HUES48 (cell line): ENCODE results near the gene OOSP1.

ENCODE experiments used
- H3K27ac ChIP-seq: one replicate; pipeline ENCODE4 v1.7.0; 2013; ENCODE audit warnings: low read depth, low read length, inconsistent platforms
- H3K27me3 ChIP-seq: 2 replicates; pipeline ENCODE4 v1.6.1; 2013; ENCODE audit warnings: mild to moderate bottlenecking, low read length; ENCODE audit not compliant: control insufficient read depth, insufficient read depth
- H3K36me3 ChIP-seq: 2 replicates; pipeline ENCODE4 v1.6.1; 2013; ENCODE audit warnings: low read length; ENCODE audit not compliant: control insufficient read depth, insufficient read depth
- H3K4me1 ChIP-seq: 2 replicates; pipeline ENCODE4 v1.6.1; 2013; ENCODE audit warnings: mild to moderate bottlenecking, low read length; ENCODE audit not compliant: control insufficient read depth, insufficient read depth
- H3K4me3 ChIP-seq: 2 replicates; pipeline ENCODE4 v1.5.1; 2013; ENCODE audit warnings: mild to moderate bottlenecking, low read depth, low read length
- H3K9ac ChIP-seq: 2 replicates; pipeline ENCODE4 v1.6.1; 2013; ENCODE audit warnings: mild to moderate bottlenecking, low read depth, low read length, moderate library complexity
- H3K9me3 ChIP-seq: 2 replicates; pipeline ENCODE4 v1.6.1; 2013; ENCODE audit warnings: low read length; ENCODE audit not compliant: control insufficient read depth, insufficient read depth

Gene OOSP1

DNA sequence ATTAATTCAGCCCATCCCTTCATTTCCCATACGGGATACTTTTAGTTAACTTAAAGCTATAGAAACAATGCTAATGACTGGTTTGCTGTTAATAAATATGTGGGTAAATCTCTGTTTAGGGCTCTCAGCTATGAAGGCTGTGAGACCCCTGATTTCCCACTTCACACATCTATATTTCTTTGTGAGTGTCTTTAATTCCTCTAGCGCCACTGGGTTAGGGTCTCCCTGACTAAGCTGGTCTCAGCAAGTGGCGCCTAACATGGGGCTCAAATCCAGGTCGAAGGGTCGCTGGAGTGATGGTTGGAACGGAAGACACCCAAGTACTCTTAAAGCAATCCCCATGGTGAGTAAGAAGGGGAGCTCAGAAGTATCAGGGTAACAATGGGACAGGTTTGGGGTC lies 14.4 kb upstream of the OOSP1 start:
- Histone ChIP-seq H3K9me3 (peaks cover 41% of the 10 kb centered on the region), H3K4me3 (no peak overlapping the region), H3K27ac (no peak overlapping the region), H3K4me1 (no peaks in the 10 kb centered on the region), H3K27me3 (no peaks in the 10 kb centered on the region), H3K9ac (no peak overlapping the region), H3K36me3 (no peaks in the 10 kb centered on the region)

DNA sequence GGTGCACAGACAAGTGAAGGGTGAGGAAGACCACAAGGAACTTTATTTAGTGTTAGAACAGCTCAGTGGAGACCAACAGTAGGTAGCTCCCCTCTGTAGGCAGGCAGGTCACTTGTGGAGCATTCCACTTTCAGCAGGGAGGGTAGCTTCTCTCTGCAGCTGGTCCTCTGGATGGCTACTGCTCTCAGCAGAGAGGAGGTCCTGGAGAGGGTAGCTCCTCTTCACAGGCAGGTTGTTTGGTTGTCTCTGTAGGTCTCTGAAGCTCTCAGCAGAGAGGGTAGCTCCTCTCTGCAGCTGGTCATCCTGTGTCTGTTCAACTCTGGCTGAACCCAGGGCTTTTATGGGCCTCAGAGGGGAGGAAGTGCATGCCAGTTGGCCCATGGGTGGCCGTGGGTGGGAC lies 6.5 kb upstream of the OOSP1 start:
- Histone ChIP-seq H3K36me3 (no peaks in the 10 kb centered on the region), H3K27me3 (no peaks in the 10 kb centered on the region), H3K4me3 (no peak overlapping the region), H3K9me3 (peaks cover 29% of the 10 kb centered on the region), H3K27ac (no peak overlapping the region), H3K4me1 (no peaks in the 10 kb centered on the region), H3K9ac (no peak overlapping the region)

- Histone ChIP-seq H3K27me3 (no peaks in the 10 kb centered on the region), H3K9ac (no peak overlapping the region), H3K27ac (no peak overlapping the region), H3K36me3 (no peaks in the 10 kb centered on the region), H3K9me3 (peaks cover 3% of the 10 kb centered on the region; the same call in 1 of the 2 replicates), H3K4me3 (no peak overlapping the region), H3K4me1 (no peaks in the 10 kb centered on the region)
Measured at GRCh38 chr11:59938718-59939117, 486 bp downstream of the OOSP1 start.

- Histone ChIP-seq H3K4me1 (no peaks in the 10 kb centered on the region), H3K9ac (no peak overlapping the region), H3K36me3 (no peaks in the 10 kb centered on the region), H3K9me3 (peaks cover 3% of the 10 kb centered on the region; the same call in 1 of the 2 replicates), H3K27ac (no peak overlapping the region), H3K4me3 (no peak overlapping the region), H3K27me3 (no peaks in the 10 kb centered on the region)
Measured at GRCh38 chr11:59939482-59939881, 1.2 kb downstream of the OOSP1 start.

DNA sequence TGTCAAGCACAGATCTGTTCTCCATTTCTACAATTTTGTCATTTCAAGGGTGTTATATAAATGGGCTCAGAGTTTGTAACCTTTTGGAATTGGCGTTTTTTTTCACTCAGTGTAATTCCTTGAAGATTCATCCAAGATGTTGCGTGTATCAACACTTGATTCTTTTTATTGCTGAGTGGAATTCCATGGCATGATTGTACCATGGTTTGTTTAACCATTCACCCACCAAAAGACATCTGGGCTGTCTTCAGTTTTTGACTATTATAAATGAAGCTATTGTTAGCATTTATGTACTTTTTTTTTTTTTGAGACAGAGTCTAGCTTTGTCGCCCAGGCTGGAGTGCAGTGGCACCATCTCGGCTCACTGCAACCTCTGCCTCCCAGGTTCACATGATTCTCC lies 2.9 kb downstream of the OOSP1 start:
- Histone ChIP-seq H3K4me3 (no peak overlapping the region), H3K9me3 (peaks cover 7% of the 10 kb centered on the region; the same call in 1 of the 2 replicates), H3K9ac (no peak overlapping the region), H3K4me1 (no peaks in the 10 kb centered on the region), H3K36me3 (no peaks in the 10 kb centered on the region), H3K27ac (no peak overlapping the region), H3K27me3 (no peaks in the 10 kb centered on the region)

DNA sequence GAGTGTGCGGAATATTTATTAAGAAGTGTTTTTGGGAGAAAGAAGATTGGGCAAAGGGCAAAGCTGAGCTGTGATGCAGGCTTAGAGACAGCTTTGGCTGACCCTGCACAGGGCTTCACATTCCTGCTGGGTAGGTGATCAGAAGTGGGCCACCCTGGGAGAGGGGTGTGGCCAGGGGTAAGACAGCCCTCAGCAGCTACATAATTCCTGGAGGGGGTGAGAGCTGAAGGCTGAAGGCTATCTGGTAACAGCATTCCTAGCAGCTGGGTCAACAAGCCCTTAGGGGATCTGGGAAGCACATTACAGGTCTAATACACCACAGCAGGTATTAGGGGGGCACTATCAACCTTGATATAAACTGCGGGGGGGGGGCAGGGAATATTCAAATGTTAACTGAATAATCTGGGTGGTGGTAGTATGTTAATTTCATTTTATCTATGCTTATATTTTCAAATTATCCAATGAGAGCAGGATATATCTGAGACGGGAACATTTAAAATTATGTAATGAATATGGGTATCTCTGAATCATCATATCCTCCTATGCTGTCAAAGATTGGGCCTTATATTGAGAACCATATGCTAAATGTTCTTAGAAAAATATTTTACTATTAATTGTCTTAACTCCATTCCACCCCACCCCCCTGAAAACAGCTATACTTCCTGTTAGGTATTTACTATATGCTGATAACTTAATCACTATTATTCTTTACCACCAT lies 5.9 kb downstream of the OOSP1 start:
- Histone ChIP-seq H3K27me3 (no peaks in the 10 kb centered on the region), H3K9me3 (peaks cover 7% of the 10 kb centered on the region; the same call in 1 of the 2 replicates), H3K36me3 (no peaks in the 10 kb centered on the region), H3K4me1 (no peaks in the 10 kb centered on the region), H3K27ac (no peak overlapping the region), H3K9ac (no peak overlapping the region), H3K4me3 (no peak overlapping the region)

DNA sequence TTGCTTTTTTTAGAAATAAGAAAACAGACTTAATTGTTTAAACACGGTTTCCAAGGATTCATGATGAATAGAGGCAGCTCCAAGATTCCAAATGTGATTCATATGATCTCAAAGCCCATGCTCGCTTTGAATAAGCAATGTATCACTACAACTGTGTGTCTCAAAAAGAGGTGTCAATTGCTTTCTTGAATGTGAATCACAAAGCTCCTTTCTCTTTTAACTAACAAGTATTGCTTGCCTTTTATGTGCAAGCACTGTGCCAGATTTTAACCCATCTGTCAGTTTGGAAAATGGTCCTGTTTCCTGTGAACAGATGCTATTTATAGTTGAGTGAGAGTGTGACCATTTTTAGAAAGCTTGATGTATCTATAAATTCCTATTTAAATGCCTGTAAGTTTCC lies 6.5 kb downstream of the OOSP1 start:
- Histone ChIP-seq H3K36me3 (no peaks in the 10 kb centered on the region), H3K9ac (no peak overlapping the region), H3K4me1 (no peaks in the 10 kb centered on the region), H3K27ac (no peak overlapping the region), H3K27me3 (no peaks in the 10 kb centered on the region), H3K9me3 (peaks cover 7% of the 10 kb centered on the region; the same call in 1 of the 2 replicates), H3K4me3 (no peak overlapping the region)

DNA sequence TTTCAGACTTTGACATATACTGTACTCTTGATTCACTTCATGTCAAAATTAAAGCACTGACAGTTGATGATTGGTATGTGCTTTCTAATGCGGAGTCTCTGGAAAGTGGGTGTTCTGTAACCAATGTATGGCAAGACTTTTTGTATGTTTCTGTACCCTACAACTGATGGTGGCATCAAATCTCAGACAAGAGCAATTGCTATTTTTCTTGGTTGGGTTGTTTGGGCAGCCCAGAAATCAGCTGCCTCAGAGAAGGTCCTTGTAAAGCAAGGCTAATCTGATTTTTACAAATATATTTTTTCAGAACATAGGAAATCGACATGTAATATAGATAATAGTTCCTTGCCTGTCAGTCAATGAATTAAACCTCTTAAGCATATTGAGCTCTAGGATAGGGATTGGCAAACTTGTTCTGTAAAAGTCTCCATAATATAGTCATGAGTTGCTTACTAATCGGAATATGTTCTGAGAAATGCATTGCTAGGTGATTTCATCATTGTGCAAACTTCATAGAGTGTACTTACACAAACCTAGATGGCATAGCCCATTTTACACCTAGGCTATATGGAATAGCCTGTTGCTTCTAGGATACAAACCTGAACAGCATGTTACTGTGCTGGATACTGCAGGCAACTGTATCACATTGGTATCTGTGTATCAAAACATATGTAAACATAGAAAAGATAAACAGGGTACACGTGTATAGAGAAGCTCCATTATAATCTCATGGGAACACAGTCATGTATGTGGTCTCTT lies 15.4 kb downstream of the OOSP1 start:
- no peaks in the 10 kb centered on the region for H3K9me3 ChIP-seq
- no peaks in the 10 kb centered on the region for H3K4me1 ChIP-seq
- H3K27ac ChIP-seq = no peak overlapping the region
- no peak overlapping the region for H3K9ac ChIP-seq
- H3K4me3 ChIP-seq = no peak overlapping the region
- H3K36me3 ChIP-seq = no peaks in the 10 kb centered on the region
- no peaks in the 10 kb centered on the region for H3K27me3 ChIP-seq

GRCh38 chr11:59954219-59954847 lies 16.1 kb downstream of the OOSP1 start:
- H3K4me1 ChIP-seq = no peaks in the 10 kb centered on the region
- H3K27me3 ChIP-seq = no peaks in the 10 kb centered on the region
- no peak overlapping the region for H3K27ac ChIP-seq
- H3K9ac ChIP-seq = no peak overlapping the region
- H3K4me3 ChIP-seq = no peak overlapping the region
- no peaks in the 10 kb centered on the region for H3K36me3 ChIP-seq
- no peaks in the 10 kb centered on the region for H3K9me3 ChIP-seq

GRCh38 chr11:59957094-59957493 lies 18.9 kb downstream of the OOSP1 start:
- Histone ChIP-seq H3K4me1 (no peaks in the 10 kb centered on the region), H3K9ac (no peak overlapping the region), H3K9me3 (no peaks in the 10 kb centered on the region; the same call in 1 of the 2 replicates), H3K27ac (no peak overlapping the region), H3K36me3 (no peaks in the 10 kb centered on the region), H3K4me3 (no peak overlapping the region), H3K27me3 (no peaks in the 10 kb centered on the region)
